Ascending aorta (tissue), 2 donors: Measurements from ENCODE around the gene SLAMF8. TPM values are rescaled to one million over a fixed set of nuclear protein-coding genes. Genes with fewer than 3 reads are reported as not detected.

Experiments
- DNase-seq, 2 donors: peaks; one replicate each; pipeline ENCODE4 v3.0.0-alpha.2; 2019; ENCODE audit warnings: low spot score in 2 of 2
- H3K27ac ChIP-seq, 2 donors: fragments of 200-600 bp; sonication (generic); one replicate each; pipeline ENCODE4 v1.5.1; 2016 to 2017; ENCODE audit warnings: mild to moderate bottlenecking in 1 of 2
- H3K27me3 ChIP-seq: fragments of 200-600 bp; sonication (generic); one replicate; pipeline ENCODE4 v1.5.1; 2017
- H3K36me3 ChIP-seq, 2 donors: fragments of 200-600 bp; sonication (generic); one replicate each; pipeline ENCODE4 v1.5.1; 2016
- H3K4me1 ChIP-seq, 2 donors: fragments of 200-600 bp; sonication (generic); one replicate each; pipeline ENCODE4 v1.5.1; 2016 to 2017; ENCODE audit warnings: mild to moderate bottlenecking in 1 of 2
- H3K4me3 ChIP-seq, 2 donors: fragments of 200-600 bp; sonication (generic); one replicate each; pipeline ENCODE4 v1.5.1; 2016 to 2017; ENCODE audit warnings: mild to moderate bottlenecking in 1 of 2
- H3K9me3 ChIP-seq, 2 donors: fragments of 200-600 bp; sonication (generic); one replicate each; pipeline ENCODE4 v1.5.1; 2016
- intact Hi-C: fragments of 100-400 bp; cut with DNase I; formaldehyde crosslinking; loops from one replicate; pipeline ENCODE4 v1.15.1; 2023
- total RNA-seq: library from RNA; depleted of rRNA; stranded (reverse); fragments of >200 nt; gene quantifications from one replicate; pipeline ENCODE4 v1.1.0, GENCODE V29; 2016
- TF ChIP-seq, protein P1 (sequence below), 3 experiments: fragments of 200-600 bp in 2 of 3; fragments of 450-650 bp in 1 of 3; sonication (generic) in 2 of 3; IDR thresholded peaks; one replicate each; pipeline ENCODE4 v1.5.1; 2016 to 2019; ENCODE audit warnings: antibody characterized with exemption in 3 of 3, mild to moderate bottlenecking in 1 of 3, moderate library complexity in 1 of 3

SLAMF8 gene
- total RNA-seq, 1 donor from 2014 or later, result 6.7 TPM

- intact Hi-C loops, result no loop called here
- H3K36me3 ChIP-seq, result no peaks in the 10 kb centered on the region
- H3K9me3 ChIP-seq, result no peaks in the 10 kb centered on the region
- TF ChIP-seq, protein P1, sequence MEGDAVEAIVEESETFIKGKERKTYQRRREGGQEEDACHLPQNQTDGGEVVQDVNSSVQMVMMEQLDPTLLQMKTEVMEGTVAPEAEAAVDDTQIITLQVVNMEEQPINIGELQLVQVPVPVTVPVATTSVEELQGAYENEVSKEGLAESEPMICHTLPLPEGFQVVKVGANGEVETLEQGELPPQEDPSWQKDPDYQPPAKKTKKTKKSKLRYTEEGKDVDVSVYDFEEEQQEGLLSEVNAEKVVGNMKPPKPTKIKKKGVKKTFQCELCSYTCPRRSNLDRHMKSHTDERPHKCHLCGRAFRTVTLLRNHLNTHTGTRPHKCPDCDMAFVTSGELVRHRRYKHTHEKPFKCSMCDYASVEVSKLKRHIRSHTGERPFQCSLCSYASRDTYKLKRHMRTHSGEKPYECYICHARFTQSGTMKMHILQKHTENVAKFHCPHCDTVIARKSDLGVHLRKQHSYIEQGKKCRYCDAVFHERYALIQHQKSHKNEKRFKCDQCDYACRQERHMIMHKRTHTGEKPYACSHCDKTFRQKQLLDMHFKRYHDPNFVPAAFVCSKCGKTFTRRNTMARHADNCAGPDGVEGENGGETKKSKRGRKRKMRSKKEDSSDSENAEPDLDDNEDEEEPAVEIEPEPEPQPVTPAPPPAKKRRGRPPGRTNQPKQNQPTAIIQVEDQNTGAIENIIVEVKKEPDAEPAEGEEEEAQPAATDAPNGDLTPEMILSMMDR (IDR thresholded peaks at IDR 0.05), result no peak
- DNase-seq, result no peak
- H3K27ac ChIP-seq, result no peak overlapping the region
- H3K4me3 ChIP-seq, result no peak overlapping the region
- H3K27me3 ChIP-seq, result no peaks in the 10 kb centered on the region
- H3K4me1 ChIP-seq, result no peaks in the 10 kb centered on the region
These were observed 47.0 kb downstream of the SLAMF8 start for GRCh38 chr1:159873530-159874143.

- Histone ChIP-seq H3K9me3 (no peaks in the 10 kb centered on the region), H3K27ac (no peak overlapping the region), H3K27me3 (no peaks in the 10 kb centered on the region), H3K4me3 (no peak overlapping the region), H3K36me3 (no peaks in the 10 kb centered on the region), H3K4me1 (no peaks in the 10 kb centered on the region)
- TF ChIP-seq, protein P1 (IDR thresholded peaks at IDR 0.05), result no peak
- no peak for DNase-seq
- intact Hi-C loops, result no loop called here
These were observed 51.2 kb downstream of the SLAMF8 start for GRCh38 chr1:159877695-159878444.

DNA sequence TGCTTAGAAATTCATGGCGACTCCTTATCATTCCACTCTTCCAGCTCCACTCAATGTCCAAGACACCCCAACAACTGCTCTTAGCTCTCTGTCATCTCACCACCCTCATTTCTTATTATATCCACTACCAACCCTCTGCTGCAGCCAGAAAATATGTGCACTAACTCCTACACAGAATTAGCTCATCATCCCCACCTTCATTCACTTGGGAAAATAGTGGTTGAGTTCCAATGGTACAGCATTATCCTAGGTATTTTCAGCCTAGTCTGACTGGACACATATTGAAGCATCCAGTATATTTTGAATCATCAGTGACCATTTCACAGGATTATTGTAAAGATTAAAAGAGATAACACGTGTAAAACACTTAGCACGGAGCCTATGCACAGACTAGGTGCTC lies 52.5 kb downstream of the SLAMF8 start:
- no peak overlapping the region for H3K4me3 ChIP-seq
- H3K4me1 ChIP-seq, result no peaks in the 10 kb centered on the region
- intact Hi-C loops, result no loop called here
- no peaks in the 10 kb centered on the region for H3K36me3 ChIP-seq
- TF ChIP-seq, protein P1 (IDR thresholded peaks at IDR 0.05), result no peak
- H3K27me3 ChIP-seq, result no peaks in the 10 kb centered on the region
- no peaks in the 10 kb centered on the region for H3K9me3 ChIP-seq
- no peak for DNase-seq
- no peak overlapping the region for H3K27ac ChIP-seq

GRCh38 chr1:159879977-159880376 lies 53.3 kb downstream of the SLAMF8 start:
- H3K36me3 ChIP-seq, result no peaks in the 10 kb centered on the region
- DNase-seq, result no peak
- TF ChIP-seq, protein P1 (IDR thresholded peaks at IDR 0.05), result no peak
- H3K4me3 ChIP-seq, result no peak overlapping the region
- H3K9me3 ChIP-seq, result no peaks in the 10 kb centered on the region
- H3K4me1 ChIP-seq, result no peaks in the 10 kb centered on the region
- intact Hi-C loops, result no loop called here
- H3K27me3 ChIP-seq, result no peaks in the 10 kb centered on the region
- no peak overlapping the region for H3K27ac ChIP-seq

- DNase-seq, result no peak
- Histone ChIP-seq H3K4me1 (no peaks in the 10 kb centered on the region), H3K27ac (no peak overlapping the region), H3K9me3 (no peaks in the 10 kb centered on the region), H3K36me3 (no peaks in the 10 kb centered on the region), H3K4me3 (no peak overlapping the region), H3K27me3 (no peaks in the 10 kb centered on the region)
- intact Hi-C loops, result no loop called here
- TF ChIP-seq, protein P1 (IDR thresholded peaks at IDR 0.05), result no peak
These were observed 53.8 kb downstream of the SLAMF8 start for GRCh38 chr1:159880430-159880829.
